CD4-positive, alpha-beta T cell (primary cell): ENCODE measurements around the gene UBE2I. TPM values are rescaled to one million over a fixed set of nuclear protein-coding genes. Genes with fewer than 3 reads are reported as not detected.
"Not testable (repeated sequence)": the region's sequence is repeated elsewhere in the genome, so short reads cannot be mapped to it uniquely, and the experiment has no call there.

Source experiments
- ATAC-seq: fragments of 200-7000 bp; cut with Tn5 transposase; one replicate; pipeline ENCODE4 v1.10.0; 2022; ENCODE audit warnings: mild to moderate bottlenecking; ENCODE audit not compliant: poor library complexity
- CTCF ChIA-PET: fragments of 350-600 bp; sonication (Branson Sonifier 250); formaldehyde crosslinking; loops from one replicate; lab custom pipeline; 2021; ENCODE audit warnings: antibody characterized with exemption, inconsistent platforms; lab: Charles Lee
- POLR2A ChIA-PET: fragments of 350-600 bp; sonication (Branson Sonifier 250); formaldehyde crosslinking; loops from one replicate; lab custom pipeline; 2021; ENCODE audit warnings: antibody characterized with exemption, inconsistent platforms; lab: Charles Lee
- DNase-seq, 14 experiments: peaks; one replicate each; pipeline ENCODE4 v3.0.0-alpha.2; 2013 to 2020; ENCODE audit warnings: mixed read lengths in 2 of 14
- H3K27ac ChIP-seq, 2 donors: one replicate each; pipeline versions ENCODE4 v1.5.1 to v1.7.0; 2013; ENCODE audit warnings: low read length in 2 of 2, low read depth in 1 of 2, mild to moderate bottlenecking in 1 of 2
- H3K27me3 ChIP-seq, 2 experiments: 1 replicate in 1 of 2; 2 replicates in 1 of 2; pipeline versions ENCODE4 v1.6.1 to v1.7.0; 2013; ENCODE audit warnings: low read length in 2 of 2, control low read depth in 1 of 2, mild to moderate bottlenecking in 1 of 2, moderate library complexity in 1 of 2; ENCODE audit not compliant: insufficient read depth in 2 of 2, control insufficient read depth in 1 of 2
- H3K36me3 ChIP-seq: one replicate; pipeline ENCODE4 v1.6.1; 2013; ENCODE audit warnings: low read length, control low read depth; ENCODE audit not compliant: insufficient read depth
- H3K4me1 ChIP-seq: one replicate; pipeline ENCODE4 v1.6.1; 2013; ENCODE audit warnings: low read length, control low read depth; ENCODE audit not compliant: insufficient read depth
- H3K4me3 ChIP-seq: one replicate; pipeline ENCODE4 v1.5.1; 2013; ENCODE audit warnings: mild to moderate bottlenecking, low read length, moderate library complexity
- H3K9me3 ChIP-seq, 2 experiments: 1 replicate in 1 of 2; 2 replicates in 1 of 2; pipeline versions ENCODE4 v1.6.1 to v1.7.0; 2013; ENCODE audit warnings: low read length in 2 of 2, mild to moderate bottlenecking in 2 of 2, control low read depth in 1 of 2, moderate library complexity in 1 of 2; ENCODE audit not compliant: control insufficient read depth in 1 of 2, insufficient read depth in 1 of 2
- H3K27ac Mint-ChIP-seq: one replicate; pipeline ENCODE4 v1.8.0; 2020; ENCODE audit warnings: mixed read lengths
- H3K27me3 Mint-ChIP-seq: one replicate; pipeline ENCODE4 v1.8.0; 2021; ENCODE audit warnings: mixed read lengths
- H3K36me3 Mint-ChIP-seq: one replicate; pipeline ENCODE4 v1.8.0; 2021; ENCODE audit warnings: low read depth, mixed read lengths
- H3K4me1 Mint-ChIP-seq: one replicate; pipeline ENCODE4 v1.8.0; 2021; ENCODE audit warnings: low read depth, mixed read lengths
- H3K4me3 Mint-ChIP-seq: one replicate; pipeline ENCODE4 v1.8.0; 2020; ENCODE audit warnings: mild to moderate bottlenecking, mixed read lengths
- H3K9me3 Mint-ChIP-seq: one replicate; pipeline ENCODE4 v1.8.0; 2020; ENCODE audit warnings: mixed read lengths
- intact Hi-C, 2 experiments: fragments of 100-400 bp; cut with DNase I in 1 of 2; cut with micrococcal nuclease in 1 of 2; formaldehyde crosslinking; loops; one replicate each; pipeline versions ENCODE4 v1.15.1 to v1.9.0; 2023 to 2025; cut with DNase I, micrococcal nuclease
- total RNA-seq, 174 experiments: library from RNA in 2 of 174; stranded (reverse) in 2 of 174; gene quantifications; one replicate each; pipeline ENCODE4 v1.2.3 and lab custom pipeline; 2021 to 2026
- TF ChIP-seq, protein P1 (sequence below): fragments of 200-600 bp; IDR thresholded peaks from one replicate; pipeline ENCODE4 v1.8.0; 2022; ENCODE audit warnings: antibody characterized with exemption, mild to moderate bottlenecking

UBE2I gene
- total RNA-seq, 2 experiments from 2014 or later: 247 to 252 TPM

DNA sequence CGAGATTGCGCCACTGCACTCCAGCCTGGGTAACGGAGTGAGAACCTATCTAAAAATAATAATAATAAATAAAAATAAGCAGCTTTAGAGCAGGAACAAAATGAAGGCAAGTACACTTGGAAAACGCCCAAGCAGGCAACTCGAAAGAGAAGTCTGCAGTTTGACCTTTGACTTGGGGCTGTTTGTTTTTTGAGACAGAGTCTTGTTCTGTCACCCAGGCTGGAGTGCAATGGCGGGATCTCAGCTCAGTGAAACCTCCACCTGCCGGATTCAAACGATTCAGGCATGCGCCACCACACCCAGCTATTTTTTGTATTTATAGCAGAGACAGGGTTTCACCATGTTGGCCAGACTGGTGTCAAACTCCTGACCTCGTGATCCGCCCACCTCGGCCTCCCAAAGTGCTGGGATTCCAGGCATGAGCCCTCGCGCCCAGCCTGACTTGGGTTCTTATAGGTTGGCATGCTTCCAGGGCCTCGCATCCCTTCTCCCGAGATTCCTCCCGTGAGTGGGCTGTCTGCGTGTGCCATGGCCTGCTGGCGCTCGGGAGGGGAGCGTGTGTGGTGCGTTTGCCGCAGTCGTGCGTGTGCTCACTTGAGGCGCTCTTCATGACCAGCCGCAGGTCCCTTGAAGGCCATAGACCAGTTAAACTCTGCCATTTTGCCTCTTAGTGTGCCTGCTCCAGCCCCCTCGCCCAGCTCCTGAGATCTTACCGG is 18.4 kb upstream of the UBE2I start:
- Histone ChIP-seq H3K4me1 (peaks cover 8% of the 10 kb centered on the region), H3K9me3 (peaks cover 0 to 12% of the 10 kb centered on the region in 2 experiments), H3K36me3 (no peaks in the 10 kb centered on the region), H3K27ac (no peak overlapping the region), H3K27me3 (peaks cover 31 to 42% of the 10 kb centered on the region in 2 experiments), H3K4me3 (no peak overlapping the region)
- ATAC-seq: no peak
- ChIA-PET POLR2A (no interaction called here), CTCF (no interaction called here)
- TF ChIP-seq, protein P1, sequence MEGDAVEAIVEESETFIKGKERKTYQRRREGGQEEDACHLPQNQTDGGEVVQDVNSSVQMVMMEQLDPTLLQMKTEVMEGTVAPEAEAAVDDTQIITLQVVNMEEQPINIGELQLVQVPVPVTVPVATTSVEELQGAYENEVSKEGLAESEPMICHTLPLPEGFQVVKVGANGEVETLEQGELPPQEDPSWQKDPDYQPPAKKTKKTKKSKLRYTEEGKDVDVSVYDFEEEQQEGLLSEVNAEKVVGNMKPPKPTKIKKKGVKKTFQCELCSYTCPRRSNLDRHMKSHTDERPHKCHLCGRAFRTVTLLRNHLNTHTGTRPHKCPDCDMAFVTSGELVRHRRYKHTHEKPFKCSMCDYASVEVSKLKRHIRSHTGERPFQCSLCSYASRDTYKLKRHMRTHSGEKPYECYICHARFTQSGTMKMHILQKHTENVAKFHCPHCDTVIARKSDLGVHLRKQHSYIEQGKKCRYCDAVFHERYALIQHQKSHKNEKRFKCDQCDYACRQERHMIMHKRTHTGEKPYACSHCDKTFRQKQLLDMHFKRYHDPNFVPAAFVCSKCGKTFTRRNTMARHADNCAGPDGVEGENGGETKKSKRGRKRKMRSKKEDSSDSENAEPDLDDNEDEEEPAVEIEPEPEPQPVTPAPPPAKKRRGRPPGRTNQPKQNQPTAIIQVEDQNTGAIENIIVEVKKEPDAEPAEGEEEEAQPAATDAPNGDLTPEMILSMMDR: no peak
- intact Hi-C loops: no loop called here
- Mint-ChIP-seq H3K27ac (no peak overlapping the region), H3K36me3 (no peaks in the 10 kb centered on the region), H3K9me3 (no peaks in the 10 kb centered on the region), H3K4me1 (no peaks in the 10 kb centered on the region), H3K27me3 (peaks cover 62% of the 10 kb centered on the region), H3K4me3 (no peak overlapping the region)
- no peak for DNase-seq

DNA sequence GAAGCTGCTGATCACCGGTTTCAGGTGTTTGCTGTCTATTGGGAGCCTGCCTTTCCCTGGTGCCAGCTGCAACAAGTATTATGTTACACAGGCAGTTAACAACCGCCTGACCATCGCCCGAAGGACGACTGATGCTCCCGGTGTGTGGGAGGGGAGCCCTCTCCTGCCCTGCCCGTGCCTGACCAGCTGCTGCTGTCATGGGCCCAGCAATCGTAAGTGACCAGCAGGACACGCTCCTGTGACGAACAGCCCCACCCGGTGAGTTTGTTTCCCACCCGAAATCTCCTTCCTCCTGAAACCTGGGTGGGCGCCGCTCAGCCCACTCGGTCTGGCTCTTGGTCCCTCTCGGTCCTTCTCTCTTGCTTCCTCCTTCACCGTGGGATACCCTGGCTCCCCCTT is 17.9 kb upstream of the UBE2I start:
- Histone ChIP-seq H3K4me3 (no peak overlapping the region), H3K9me3 (peaks cover 0 to 12% of the 10 kb centered on the region in 2 experiments), H3K36me3 (no peaks in the 10 kb centered on the region), H3K27ac (no peak overlapping the region), H3K4me1 (peaks cover 8% of the 10 kb centered on the region), H3K27me3 (peaks cover 31 to 42% of the 10 kb centered on the region in 2 experiments)
- Mint-ChIP-seq H3K4me1 (no peaks in the 10 kb centered on the region), H3K36me3 (no peaks in the 10 kb centered on the region), H3K27me3 (peaks cover 62% of the 10 kb centered on the region), H3K27ac (no peak overlapping the region), H3K9me3 (no peaks in the 10 kb centered on the region), H3K4me3 (no peak overlapping the region)
- DNase-seq (peak in 1 of 14 experiments; percentile 6), ATAC-seq (no peak)
- intact Hi-C loops: no loop called here
- POLR2A ChIA-PET: no interaction called here
- TF ChIP-seq, protein P1: no peak
- CTCF ChIA-PET: no interaction called here

DNA sequence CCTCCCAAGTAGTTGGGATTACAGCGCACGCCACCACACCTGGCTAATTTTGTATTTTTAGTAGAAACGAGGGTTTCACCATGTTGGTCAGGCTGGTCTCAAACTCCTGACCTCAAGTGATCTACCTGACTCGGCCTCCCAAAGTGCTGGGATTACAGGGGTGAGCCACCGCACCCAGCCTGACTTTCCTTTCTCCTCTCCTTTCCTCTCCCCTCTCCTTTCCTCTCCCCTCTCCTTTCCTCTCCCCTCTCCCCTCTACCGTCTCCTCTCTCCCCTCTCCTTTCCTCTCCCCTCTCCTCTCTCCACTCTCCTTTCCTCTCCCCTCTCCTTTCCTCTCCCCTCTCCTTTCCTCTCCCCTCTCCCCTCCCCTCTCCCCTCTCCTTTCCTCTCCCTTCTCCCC is 17.2 kb upstream of the UBE2I start:
- POLR2A ChIA-PET, ATAC-seq, H3K4me1 ChIP-seq, H3K27ac ChIP-seq, H3K27ac Mint-ChIP-seq, DNase-seq, H3K4me3 ChIP-seq, H3K4me1 Mint-ChIP-seq, H3K36me3 ChIP-seq, intact Hi-C loops, H3K4me3 Mint-ChIP-seq, H3K36me3 Mint-ChIP-seq, CTCF ChIA-PET, H3K9me3 Mint-ChIP-seq: not testable (repeated sequence)
- H3K9me3 ChIP-seq: peaks cover 0 to 12% of the 10 kb centered on the region in 2 experiments
- H3K27me3 ChIP-seq: peaks cover 31 to 42% of the 10 kb centered on the region in 2 experiments
- H3K27me3 Mint-ChIP-seq: peaks cover 69% of the 10 kb centered on the region

DNA sequence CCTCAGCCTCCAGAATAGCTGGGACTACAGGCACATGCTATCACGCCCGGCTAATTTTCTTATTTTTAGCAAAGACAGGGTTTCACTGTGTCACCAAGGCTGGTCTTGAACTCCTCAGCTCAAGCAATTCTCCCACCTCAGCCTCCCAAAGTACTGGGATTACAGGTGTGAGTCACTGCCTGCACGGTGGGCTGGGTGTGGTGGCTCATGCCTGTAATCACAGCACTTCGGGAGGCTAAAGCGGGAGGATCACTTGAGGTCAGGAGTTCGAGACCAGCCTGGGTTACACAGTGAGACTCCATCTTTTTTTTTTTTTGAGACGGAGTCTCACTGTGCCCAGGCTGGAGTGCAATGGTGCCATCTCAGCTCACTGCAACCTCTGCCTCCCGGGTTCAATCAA is 16.6 kb upstream of the UBE2I start:
- Histone ChIP-seq H3K9me3 (peaks cover 0 to 10% of the 10 kb centered on the region in 2 experiments), H3K27me3 (peaks cover 30 to 37% of the 10 kb centered on the region in 2 experiments)
- H3K36me3 ChIP-seq, DNase-seq, H3K4me1 Mint-ChIP-seq, H3K9me3 Mint-ChIP-seq, H3K36me3 Mint-ChIP-seq, H3K27ac Mint-ChIP-seq, H3K4me1 ChIP-seq, POLR2A ChIA-PET, CTCF ChIA-PET, intact Hi-C loops, H3K4me3 Mint-ChIP-seq, H3K4me3 ChIP-seq, H3K27ac ChIP-seq, ATAC-seq: not testable (repeated sequence)
- peaks cover 65% of the 10 kb centered on the region for H3K27me3 Mint-ChIP-seq
